Measurements from ENCODE around the gene CRIP1. TPM values are rescaled to one million over a fixed set of nuclear protein-coding genes. Genes with fewer than 3 reads are reported as not detected.

CRIP1 gene
- total and polyA plus RNA-seq, 10 of the 15 experiments (the other 5 are each of a cell fraction or from before 2014, with no cell fraction given), result 66.8 to 259 (median 154) TPM

DNA sequence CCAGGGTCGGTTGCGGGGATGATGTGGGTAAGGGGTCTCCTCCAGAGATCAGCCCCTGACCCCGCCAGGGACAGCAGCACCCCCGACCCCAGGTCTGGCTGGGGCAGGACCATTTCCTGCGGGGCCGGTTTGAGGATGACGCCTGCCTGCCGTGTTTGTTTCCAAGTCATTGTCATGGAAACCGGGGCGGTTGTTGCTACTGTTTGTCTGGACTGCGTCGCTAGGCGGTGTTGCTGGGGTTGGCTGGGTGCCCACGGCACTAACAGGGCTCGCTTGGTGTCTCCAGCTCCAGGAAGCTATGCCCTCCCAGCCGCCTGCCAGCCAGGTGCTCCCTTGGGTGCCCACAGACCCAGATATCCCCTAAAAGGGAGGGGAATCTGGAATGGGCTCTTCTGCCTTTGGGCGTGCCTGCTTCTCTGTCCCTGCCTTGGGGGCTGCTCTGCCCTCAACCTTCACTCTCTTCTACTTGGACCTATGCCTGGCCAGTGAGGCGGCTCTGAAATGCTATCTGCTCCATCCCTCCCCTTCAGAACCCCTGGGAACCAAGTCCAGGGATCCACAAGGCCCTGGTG is 4.7 kb upstream of the CRIP1 start:
- ATAC-seq (peak; percentile 69), FAIRE-seq (peak; percentile 95), DNase-seq (ENCODE audit: low read depth, low spot score) (peak; percentile 62)
- RAD21 ChIA-PET (ENCODE audit: unreplicated experiment), result interaction anchor here (0.7 to 2.3 kb wide), 5 partner anchors 8 to 115 kb away, joined by 3 to 74 read pairs (median 3); no protein-coding TSS in a partner anchor
- Histone ChIP-seq H3K27me3 (replicated peaks in 1 of 2; ENCODE audit: control insufficient read depth in 2 of 2, insufficient read depth in 2 of 2, low read length in 1 of 2) (peaks cover 0 to 2% of the 10 kb centered on the region in 2 experiments; a peak in 3 of 4 replicates), H4K20me1 (ENCODE audit: control insufficient read depth, insufficient read depth) (no peaks in the 10 kb centered on the region), H3K4me3 (no peak overlapping the region; the same call in 1 of the 2 replicates), H3K36me3 (ENCODE audit: control insufficient read depth in 2 of 2, insufficient read depth in 2 of 2, low read length in 1 of 2) (no peaks in the 10 kb centered on the region), H2AFZ (ENCODE audit: control insufficient read depth, low read depth, low read length) (peak overlapping the region; percentile 19), H3K4me2 (ENCODE audit: control insufficient read depth, insufficient read depth) (peak overlapping the region; percentile 77), H3K79me2 (ENCODE audit: control insufficient read depth, insufficient read depth, low read length) (no peaks in the 10 kb centered on the region), H3K9ac (ENCODE audit: control insufficient read depth, insufficient read depth, low read length) (no peak overlapping the region), H3K9me3 (replicated peaks; ENCODE audit: control insufficient read depth, insufficient read depth, low read length) (no peaks in the 10 kb centered on the region), H3K27ac (ENCODE audit: control insufficient read depth, insufficient read depth) (no peak overlapping the region), H3K4me1 (ENCODE audit: control insufficient read depth, insufficient read depth, low read length) (peaks cover 30% of the 10 kb centered on the region)
- under 1% methylated on average over 18 of the region's 18 CpGs for WGBS (ENCODE audit: insufficient coverage, insufficient replicate concordance, low lambda C conversion rate, missing lambda C conversion rate)
- POLR2A ChIA-PET, result interaction anchor here (0.6 to 2.2 kb wide), 3 partner anchors 8 to 83 kb away, joined by 3 to 23 read pairs (median 3); no protein-coding TSS in a partner anchor
- SMC1A ChIA-PET (ENCODE audit: uncharacterized antibody, unreplicated experiment), result interaction anchor here (2.4 kb wide), 1 partner anchor 8 kb away, joined by 39 read pairs; the partner anchor contains the start of gene TEDC1
- in situ Hi-C loops (cut with MboI) (no loop called here), intact Hi-C loops (cut with micrococcal nuclease; ENCODE audit: unreplicated experiment) (loop anchor here (1.0 to 10.0 kb wide), 2 partner anchors 7 to 417 kb away; partner anchors contain the start of gene GPR132)
- CTCF ChIA-PET, result interaction anchor here (0.7 to 2.9 kb wide), 9 partner anchors 9 to 112 kb away, joined by 3 to 103 read pairs (median 7); partner anchors contain the start of gene TEDC1
- BruUV-seq (replicated peaks), result no TSS peak
- TF ChIP-seq SMC3 (IDR thresholded peaks at IDR 0.05; ENCODE audit: borderline replicate concordance, low read length) (no peak), STAT3 (IDR thresholded peaks at IDR 0.05; ENCODE audit: low read depth, low read length) (no peak), MYC (IDR thresholded peaks at IDR 0.05; ENCODE audit: insufficient read depth, insufficient read length, insufficient replicate concordance, low read length, severe bottlenecking) (no peak), PAX5 (IDR thresholded peaks at IDR 0.05; ENCODE audit: borderline replicate concordance, low read depth, low read length) (no peak), HCFC1 (IDR thresholded peaks at IDR 0.05; ENCODE audit: low read length) (no peak), CREB1 (IDR thresholded peaks at IDR 0.05; ENCODE audit: low read depth) (no peak), ETV6 (conservative IDR thresholded peaks at IDR 0.05 in 1 of 2, IDR thresholded peaks at IDR 0.05 in 1 of 2; ENCODE audit: borderline replicate concordance in 1 of 2, low read depth in 1 of 2) (no peak), BMI1 (IDR thresholded peaks at IDR 0.05; ENCODE audit: borderline replicate concordance) (peak; percentile 96), MEF2B (IDR thresholded peaks at IDR 0.05; ENCODE audit: partially characterized antibody, poor library complexity, severe bottlenecking) (peak; percentile 72), SUPT20H (IDR thresholded peaks at IDR 0.05; ENCODE audit: borderline replicate concordance, control insufficient read depth, low read depth, low read length) (no peak), RAD51 (IDR thresholded peaks at IDR 0.05) (no peak), CUX1 (IDR thresholded peaks at IDR 0.05; ENCODE audit: insufficient replicate concordance, low read depth, low read length) (no peak), RUNX3 (IDR thresholded peaks at IDR 0.05; ENCODE audit: low read length) (no peak)
- TF ChIP-seq, protein P1, sequence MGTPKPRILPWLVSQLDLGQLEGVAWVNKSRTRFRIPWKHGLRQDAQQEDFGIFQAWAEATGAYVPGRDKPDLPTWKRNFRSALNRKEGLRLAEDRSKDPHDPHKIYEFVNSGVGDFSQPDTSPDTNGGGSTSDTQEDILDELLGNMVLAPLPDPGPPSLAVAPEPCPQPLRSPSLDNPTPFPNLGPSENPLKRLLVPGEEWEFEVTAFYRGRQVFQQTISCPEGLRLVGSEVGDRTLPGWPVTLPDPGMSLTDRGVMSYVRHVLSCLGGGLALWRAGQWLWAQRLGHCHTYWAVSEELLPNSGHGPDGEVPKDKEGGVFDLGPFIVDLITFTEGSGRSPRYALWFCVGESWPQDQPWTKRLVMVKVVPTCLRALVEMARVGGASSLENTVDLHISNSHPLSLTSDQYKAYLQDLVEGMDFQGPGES (IDR thresholded peaks at IDR 0.05), result no peak

Measured in GM12878 (cell line).